Activated gamma-delta T cell (primary cell): ENCODE measurements around the gene IL20.

ENCODE experiments used
- DNase-seq: peaks from one replicate; lab custom pipeline; 2025; lab: John Stamatoyannopoulos, UW
- total RNA-seq, 2 donors: gene quantifications; one replicate each; lab custom pipeline; 2026; lab: John Stamatoyannopoulos, UW

Gene IL20
- 0 to 0.05 reads per million in 2 donors for total RNA-seq

- DNase-seq, result no peak
These were observed at the start of gene IL20 for GRCh38 chr1:206864939-206865671. IL20 (plus strand) TSS chr1:206865623; CDS start chr1:206865853, 230 bp downstream.

GRCh38 chr1:206816390-206817287 lies 48.8 kb upstream of the IL20 start:
- no peak for DNase-seq

GRCh38 chr1:206821493-206821892 lies 43.9 kb upstream of the IL20 start:
- no peak for DNase-seq

GRCh38 chr1:206823727-206824126 lies 41.7 kb upstream of the IL20 start:
- no peak for DNase-seq

- no peak for DNase-seq
These were observed 41.1 kb upstream of the IL20 start for GRCh38 chr1:206824331-206824730.

- DNase-seq, result no peak
These were observed 39.0 kb upstream of the IL20 start for GRCh38 chr1:206826394-206826793.

- DNase-seq, result no peak
These were observed 37.4 kb upstream of the IL20 start for GRCh38 chr1:206828061-206828460.

- DNase-seq, result no peak
These were observed 36.7 kb upstream of the IL20 start for GRCh38 chr1:206828765-206829164.

GRCh38 chr1:206829282-206829681 lies 36.1 kb upstream of the IL20 start:
- no peak for DNase-seq

GRCh38 chr1:206829875-206830274 lies 35.5 kb upstream of the IL20 start:
- DNase-seq, result no peak

- no peak for DNase-seq
These were observed 33.8 kb upstream of the IL20 start for GRCh38 chr1:206831650-206832049.

- no peak for DNase-seq
These were observed 33.0 kb upstream of the IL20 start for GRCh38 chr1:206832352-206832880.

GRCh38 chr1:206833106-206833680 lies 32.2 kb upstream of the IL20 start:
- no peak for DNase-seq

GRCh38 chr1:206833801-206834200 lies 31.6 kb upstream of the IL20 start:
- DNase-seq, result no peak

GRCh38 chr1:206834217-206834616 lies 31.2 kb upstream of the IL20 start:
- DNase-seq, result no peak

GRCh38 chr1:206834711-206835110 lies 30.7 kb upstream of the IL20 start:
- DNase-seq, result no peak

- no peak for DNase-seq
These were observed 30.2 kb upstream of the IL20 start for GRCh38 chr1:206835186-206835585.

- DNase-seq, result no peak
These were observed 29.3 kb upstream of the IL20 start for GRCh38 chr1:206836111-206836510.

GRCh38 chr1:206839006-206839560 lies 26.3 kb upstream of the IL20 start:
- no peak for DNase-seq

GRCh38 chr1:206839857-206840256 lies 25.6 kb upstream of the IL20 start:
- DNase-seq, result no peak

GRCh38 chr1:206841609-206842323 lies 23.7 kb upstream of the IL20 start:
- no peak for DNase-seq
